Stimulated activated CD8-positive, alpha-beta memory T cell treated with anti-CD3 and anti-CD28 coated beads, Interleukin-2, amount 100 ng/mL, for 1 hour (primary cell): ENCODE measurements around the gene ARHGEF38.
A peak's percentile ranks its signal among the peaks of the same experiment; 100 is the strongest.
"Not testable (repeated sequence)": the region's sequence is repeated elsewhere in the genome, so short reads cannot be mapped to it uniquely, and the experiment has no call there.

Source experiments
- DNase-seq, 2 donors: peaks; one replicate each; pipeline ENCODE4 v3.0.0-alpha.2; 2020; ENCODE audit warnings: low read depth in 2 of 2

The ARHGEF38 gene

DNA sequence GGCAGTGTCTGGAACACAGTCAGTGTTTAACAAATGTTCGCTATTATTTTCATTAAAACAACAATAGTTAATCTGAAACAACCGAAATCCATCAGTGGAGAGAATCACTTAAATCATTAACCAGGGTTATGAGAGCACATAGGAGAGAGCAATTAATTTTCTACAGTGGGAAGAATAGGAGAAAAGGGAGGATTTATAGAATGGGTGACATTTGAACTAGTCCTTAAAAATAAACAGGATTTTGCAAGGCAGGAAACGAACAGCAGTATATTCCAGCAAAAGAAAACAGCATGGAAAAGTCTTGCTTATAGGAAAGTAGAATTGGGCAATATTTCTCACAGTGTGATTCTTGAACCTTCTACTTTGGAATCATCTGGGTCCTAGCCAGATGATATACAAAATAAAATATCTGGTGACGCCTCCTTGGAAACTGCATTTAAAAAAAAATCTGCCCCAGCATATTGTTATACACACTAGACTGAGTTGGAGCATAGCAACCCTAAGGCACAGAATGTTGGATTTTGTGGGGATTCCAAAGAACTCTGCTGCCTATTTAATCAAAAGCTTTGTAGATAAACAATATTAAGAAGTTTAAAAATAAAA is 100.0 kb downstream of the ARHGEF38 start:
- no peak for DNase-seq

DNA sequence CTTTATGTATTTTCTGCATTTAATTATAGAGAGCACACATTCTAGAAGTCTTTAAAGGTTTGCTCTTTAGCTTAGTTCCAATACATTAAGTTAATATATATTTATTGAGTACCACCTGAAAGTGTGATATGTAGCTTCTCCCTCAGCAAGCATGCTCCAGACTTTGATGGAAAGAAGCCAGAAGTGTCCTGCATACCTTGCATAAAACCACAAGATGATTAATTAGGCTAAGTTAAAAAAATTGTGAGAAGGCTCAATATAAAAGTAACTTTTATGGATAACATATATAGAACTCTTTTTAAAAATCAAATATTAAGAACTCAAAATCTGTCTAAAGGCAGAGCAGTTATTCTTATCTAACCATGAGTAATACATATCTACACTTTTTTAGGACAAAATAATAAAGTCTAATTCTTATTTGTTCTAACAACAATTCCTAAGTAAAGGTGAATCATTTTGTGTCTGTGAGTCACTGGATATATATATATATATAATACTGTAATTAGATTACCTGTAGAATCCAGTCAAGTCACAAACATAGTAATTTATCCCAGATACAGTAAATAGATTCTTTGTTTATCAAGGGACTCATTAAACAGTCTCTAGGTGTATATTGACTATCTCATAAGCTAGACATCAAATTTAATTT is 104.8 kb downstream of the ARHGEF38 start:
- no peak for DNase-seq

DNA sequence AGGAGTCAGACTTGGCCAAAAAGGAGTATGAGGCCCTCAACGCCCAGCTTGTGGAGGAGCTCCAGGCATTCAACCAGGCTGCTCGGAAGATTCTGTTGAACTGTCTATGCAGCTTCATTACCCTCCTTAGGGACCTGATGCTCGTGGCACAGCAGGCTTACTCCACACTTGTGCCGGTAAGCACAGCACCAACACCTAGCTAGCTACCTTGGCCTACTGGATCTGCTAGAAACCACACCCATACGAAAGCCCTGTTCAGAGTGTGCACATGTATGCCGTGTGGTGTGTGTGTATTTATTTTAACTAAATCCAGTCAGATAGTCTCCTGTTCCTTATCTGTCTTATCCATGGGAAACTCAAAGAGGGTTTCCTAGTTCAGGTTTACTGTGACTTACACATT is 106.8 kb downstream of the ARHGEF38 start:
- no peak for DNase-seq

DNA sequence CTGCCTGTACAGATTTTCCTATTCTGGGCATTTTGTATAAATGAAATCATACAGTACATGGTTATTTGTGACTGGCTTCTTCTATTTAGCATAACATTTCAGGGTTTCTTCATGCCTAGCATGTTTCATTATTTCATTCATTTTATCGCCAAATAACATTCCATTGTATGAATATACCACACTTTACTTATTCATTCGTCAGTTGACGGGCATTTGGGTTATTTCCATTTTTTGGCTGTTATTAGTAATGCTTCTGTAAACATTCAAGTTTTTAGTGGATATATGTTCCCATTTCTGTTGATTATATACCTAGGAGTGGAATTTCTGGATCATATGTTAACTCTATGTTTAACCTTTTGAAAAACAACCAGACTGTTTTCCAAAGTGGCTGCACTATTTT is 108.6 kb downstream of the ARHGEF38 start:
- no peak for DNase-seq

DNA sequence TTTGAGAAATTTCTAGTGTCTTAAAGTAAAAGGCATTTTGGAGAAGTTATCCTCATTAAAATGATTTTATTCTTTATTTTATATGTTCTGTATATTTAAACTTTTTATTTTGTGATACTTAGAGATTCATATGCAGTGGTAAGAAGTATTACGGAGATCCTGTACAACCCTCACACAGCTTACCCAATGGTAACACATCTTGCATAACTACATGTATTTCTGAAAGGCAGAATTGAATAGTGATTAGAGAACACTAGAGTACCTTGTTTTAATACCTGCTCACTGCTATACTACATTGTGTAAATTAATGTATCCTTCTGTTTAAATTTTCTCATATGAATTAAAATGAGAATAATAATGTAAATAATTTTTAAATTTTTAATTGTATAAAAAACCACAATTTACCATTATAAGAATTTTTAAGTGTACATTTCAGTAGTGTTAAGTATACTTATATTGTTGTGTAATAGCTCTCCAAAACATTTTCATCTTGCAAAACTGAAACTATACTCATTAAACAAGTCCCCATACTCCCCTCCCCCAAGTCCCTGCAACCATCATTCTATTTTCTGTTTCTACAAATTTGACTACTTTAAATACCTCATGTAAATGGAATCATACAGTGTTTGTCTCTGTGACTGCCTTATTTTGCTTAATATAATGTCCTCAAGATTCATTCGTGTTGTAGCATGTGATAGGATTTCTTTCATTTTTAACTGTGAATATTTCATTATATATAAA is 110.7 kb downstream of the ARHGEF38 start:
- no peak for DNase-seq

DNA sequence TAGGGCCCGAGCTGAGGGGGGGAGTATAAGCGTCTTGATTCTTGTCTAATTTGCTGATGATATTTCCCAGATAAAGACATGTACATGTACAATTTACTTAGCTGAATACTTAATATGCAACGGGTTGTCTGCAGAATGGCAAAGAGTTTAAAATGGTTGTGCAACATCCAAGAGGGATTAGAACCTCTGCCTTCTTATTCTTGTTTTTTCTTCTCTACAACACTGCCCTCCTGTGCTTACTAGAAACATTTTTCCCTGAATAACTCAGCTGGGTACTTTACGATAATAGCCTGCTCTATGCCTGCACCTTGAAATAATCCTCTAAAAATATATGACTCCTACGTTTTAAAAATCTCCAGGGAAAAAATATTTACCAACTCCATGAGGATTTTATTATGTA is 114.3 kb downstream of the ARHGEF38 start:
- DNase-seq: no peak

DNA sequence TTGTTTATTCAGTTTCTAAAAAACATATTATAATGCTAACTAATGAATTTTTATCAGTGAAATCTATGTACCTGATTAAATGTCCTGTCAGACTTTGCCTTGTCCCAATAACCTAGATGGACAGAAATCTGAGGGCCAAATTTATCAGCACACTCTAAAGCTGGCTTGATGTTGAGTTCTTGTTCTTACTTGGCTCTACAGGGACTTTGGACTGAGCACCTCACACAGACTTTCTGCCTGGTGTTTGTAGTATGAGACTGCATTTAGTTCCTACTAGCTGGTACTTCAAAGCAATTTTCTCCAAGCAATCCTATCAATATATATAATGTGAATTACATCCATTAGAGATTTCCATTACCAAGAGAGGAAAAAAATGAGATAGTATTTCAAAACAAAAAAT is 118.3 kb downstream of the ARHGEF38 start:
- no peak for DNase-seq

DNA sequence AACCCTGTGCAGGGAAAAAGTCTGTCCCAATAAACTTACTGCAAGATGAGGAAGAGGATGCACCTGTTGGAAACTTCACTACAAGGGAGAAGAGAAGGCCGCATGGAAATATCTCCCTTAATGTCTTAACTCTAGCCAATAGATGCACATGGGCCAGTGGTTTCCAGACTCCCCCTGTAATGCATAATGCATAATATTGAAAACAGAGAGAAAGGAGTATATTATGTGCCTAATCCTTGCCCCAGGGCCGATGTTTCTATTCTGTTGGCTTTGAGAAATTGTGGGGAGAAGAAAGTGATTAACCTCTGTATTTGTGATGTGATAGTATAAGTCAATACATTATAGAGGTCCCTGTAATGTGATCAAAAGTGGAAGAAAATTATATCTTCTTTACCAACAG is 118.9 kb downstream of the ARHGEF38 start:
- no peak for DNase-seq

DNA sequence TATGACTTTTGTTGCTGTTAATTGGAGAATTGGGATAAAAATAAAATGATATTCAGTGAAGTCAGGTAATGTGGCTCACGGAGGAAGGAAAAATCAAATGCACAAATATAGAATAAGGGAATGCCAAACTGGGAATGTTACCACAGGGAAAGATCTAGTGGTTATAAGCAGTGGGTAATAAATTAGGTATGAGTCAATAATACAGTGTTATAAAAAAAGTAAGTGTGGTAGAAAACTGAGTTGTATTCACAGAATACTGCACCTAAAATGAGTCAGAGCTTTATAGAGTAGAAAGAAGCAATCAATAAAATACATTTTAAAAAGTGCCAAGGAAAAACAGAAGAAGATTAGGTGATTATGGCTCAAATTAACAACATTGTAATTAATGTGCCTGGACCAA is 121.6 kb downstream of the ARHGEF38 start:
- DNase-seq: no peak

DNA sequence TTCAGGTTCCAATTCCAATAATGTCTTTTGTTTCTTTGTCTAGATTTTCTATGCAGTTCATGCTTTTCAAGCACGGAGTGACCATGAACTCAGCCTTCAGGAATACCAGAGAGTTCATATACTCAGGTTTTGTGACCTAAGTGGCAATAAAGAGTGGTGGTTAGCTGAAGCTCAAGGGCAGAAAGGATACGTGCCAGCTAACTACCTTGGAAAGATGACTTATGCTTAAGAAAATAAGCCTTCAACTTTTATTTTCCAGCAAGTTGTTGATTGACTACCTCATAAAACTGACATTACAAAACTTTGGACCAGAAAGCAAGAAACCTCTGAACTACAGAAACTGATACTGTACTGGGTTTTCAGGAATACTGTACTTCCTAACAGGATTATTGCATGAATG is 125.3 kb downstream of the ARHGEF38 start:
- DNase-seq: no peak

DNA sequence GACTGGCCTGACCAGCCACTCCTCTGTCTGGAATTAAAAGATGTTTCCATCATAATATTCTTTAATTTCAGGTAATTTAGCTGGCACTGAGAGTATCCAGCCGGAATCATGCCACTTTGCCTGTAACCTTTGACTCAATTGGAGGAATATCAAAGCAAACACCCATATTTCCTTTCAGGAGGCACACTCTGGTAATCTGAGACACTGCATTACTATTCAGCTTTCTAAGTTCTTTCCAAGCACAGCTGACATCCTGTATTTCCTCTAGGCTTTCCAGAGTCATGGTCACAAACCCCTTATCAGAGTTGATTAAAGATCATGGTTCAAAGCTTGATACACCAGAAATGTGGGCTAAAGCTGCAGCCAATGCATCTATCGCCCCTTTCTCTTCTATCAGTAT is 126.8 kb downstream of the ARHGEF38 start:
- no peak for DNase-seq

DNA sequence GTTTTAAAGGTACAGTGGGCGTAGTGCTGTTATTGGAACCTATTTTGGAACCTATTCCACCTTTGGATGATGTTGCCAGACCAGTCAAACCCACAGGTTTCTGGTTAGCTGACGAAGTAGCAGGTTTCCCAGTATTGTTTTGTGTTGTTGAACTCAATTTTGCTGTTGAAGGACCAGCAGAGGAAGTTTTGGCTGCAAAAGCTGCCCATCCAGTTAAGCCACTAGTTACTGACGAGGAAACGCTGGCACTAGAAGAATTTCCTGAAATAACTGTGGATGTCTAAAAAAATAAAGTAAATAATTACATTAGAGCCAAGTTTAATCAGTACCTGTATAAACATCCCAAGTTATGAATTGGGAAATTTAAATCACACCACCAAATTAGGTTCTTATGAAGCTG is 130.6 kb downstream of the ARHGEF38 start:
- no peak for DNase-seq

DNA sequence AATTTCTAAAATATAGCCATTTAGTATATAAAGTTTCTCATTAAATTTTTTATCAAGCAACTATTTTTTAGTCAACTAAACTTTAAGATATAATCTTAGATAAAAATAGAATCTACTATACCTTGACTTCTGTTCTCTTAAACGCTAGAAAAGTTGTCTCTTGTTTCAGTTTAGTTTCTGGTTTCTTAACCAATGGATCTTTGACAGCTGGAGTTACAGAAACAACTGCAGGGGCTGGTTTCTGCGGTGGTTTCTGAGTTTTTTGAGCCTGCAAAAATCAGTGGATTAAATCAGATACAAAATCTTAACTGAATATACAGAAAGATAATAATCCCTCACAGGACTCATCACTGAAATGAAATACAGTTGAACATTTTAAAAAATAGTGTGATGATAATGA is 134.2 kb downstream of the ARHGEF38 start:
- no peak for DNase-seq

DNA sequence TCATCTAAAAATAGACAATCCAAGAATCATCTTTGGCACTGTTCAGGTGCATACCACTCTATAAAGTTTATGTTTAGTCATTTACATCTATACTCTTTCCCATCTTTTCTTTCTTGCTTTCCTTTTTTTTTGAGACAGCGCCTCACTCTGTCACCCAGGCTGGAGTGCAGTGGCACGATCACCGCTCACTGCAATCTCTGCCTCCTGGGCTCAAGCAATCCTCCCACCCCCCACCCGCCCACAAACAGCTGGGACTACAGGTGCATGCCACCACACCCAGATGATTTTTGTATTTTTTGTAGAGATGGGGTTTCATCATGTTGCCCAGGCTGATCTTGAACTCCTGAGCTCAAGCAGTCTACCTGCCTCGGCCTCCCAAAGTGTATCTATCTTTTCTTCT is 142.4 kb downstream of the ARHGEF38 start:
- not testable (repeated sequence) for DNase-seq

DNA sequence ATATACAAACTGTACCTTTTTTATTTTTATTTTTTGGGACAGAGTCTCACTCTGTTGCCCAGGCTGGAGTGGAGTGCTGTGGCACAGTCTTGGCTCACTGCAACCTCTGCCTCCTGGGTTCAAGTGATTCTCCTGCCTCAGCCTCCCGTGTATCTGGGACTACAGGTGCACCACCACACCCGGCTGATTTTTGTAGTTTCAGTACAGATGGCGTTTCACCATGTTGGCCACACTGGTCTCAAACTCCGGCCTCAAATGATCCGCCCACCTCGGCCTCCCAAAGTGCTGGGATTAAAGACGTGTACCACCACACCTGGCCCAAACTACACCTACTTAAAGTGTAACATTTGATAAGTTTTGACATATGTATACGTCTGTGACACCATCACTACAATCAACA is 143.4 kb downstream of the ARHGEF38 start:
- DNase-seq: not testable (repeated sequence)

DNA sequence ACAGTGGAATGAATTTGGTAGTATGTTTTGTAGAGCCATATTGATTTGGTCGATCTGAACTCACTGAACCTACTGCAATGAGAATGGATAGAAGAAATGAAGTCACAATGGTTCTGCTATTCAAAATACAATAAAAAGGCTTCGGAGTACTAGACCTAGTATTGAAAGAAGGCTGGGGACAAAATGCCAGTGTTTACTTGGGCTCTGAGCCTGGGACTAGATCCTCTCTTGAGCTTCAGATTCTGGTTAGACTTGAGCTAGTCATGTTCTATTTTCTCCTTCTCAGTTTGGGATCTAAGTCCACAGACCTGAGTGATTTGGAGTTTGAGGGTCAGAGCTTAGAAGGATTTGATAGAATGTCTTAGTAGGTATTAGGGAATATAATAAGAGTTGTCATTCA is 146.2 kb downstream of the ARHGEF38 start:
- DNase-seq: no peak

DNA sequence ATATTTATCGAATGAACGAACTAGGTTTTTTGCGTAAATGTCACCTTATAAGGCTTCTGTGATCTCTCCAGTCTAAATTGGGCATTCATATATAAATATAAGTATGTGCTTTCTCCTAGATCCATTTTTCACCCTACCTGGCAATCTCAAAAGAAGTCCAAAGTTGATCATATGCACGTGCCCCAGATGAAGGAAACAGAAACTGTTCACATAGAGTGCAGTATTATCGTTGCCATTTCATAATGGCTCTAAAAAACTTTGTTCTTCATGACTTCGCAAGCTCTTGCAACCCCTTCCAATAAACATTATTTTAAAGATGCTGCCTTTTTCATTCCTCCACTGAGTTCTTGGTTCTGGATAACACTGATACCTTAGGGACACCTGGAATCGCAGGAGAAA is 155.4 kb downstream of the ARHGEF38 start:
- DNase-seq: no peak

DNA sequence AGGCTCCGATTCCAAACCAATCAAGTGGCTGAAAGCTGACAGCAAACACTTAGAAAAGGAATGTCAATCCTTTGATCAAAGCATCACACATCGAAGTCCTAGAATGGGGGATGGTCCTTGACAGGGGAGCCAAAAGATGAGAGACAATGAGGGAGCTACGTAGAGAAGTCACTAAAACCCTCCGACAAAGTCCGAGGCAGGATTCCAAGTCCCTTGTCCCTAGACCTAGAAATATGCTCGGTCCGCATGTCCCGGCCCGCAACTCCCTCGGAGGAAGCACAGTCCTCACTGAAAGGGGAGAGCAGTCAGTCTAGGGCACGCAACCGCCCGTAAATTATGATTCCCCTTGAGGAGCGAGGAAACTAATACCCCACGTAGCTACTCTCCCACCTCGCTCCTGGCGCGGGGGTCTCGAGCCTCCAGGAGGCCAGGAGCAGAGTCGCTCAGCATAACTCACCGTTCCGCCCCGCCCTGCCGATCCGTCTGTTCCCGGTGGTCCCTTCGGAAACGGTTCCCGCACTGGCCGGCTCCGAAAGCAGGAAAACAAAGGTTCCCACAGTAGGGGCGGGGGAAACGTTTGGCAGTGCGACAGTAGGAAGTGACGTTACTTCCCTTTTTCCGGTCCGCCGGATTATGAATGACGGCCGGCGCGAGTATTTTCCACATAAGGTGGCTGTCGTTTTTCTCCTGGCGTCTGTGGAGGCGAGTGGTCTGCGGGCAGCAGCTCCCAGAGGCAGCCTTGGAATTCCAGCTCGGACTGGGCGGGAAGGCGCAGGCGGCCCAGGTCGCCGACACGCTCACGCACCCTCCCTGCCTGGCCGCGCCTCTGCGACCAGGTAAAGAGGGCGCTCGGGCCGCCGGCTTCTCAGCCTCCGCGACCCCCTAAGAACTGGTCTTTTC is 156.0 kb downstream of the ARHGEF38 start, which contains the start of the genes GSTCD and INTS12:
Gene GSTCD (plus strand): TSS at position 604 of the 900 bp plus-strand sequence. CDS start 8,830 bp downstream, outside the sequence.
Gene INTS12 (minus strand): TSS at position 509 of the 900 bp plus-strand sequence. CDS start 8,684 bp downstream, outside the sequence.
- peak; percentile 70 to 79 for DNase-seq

DNA sequence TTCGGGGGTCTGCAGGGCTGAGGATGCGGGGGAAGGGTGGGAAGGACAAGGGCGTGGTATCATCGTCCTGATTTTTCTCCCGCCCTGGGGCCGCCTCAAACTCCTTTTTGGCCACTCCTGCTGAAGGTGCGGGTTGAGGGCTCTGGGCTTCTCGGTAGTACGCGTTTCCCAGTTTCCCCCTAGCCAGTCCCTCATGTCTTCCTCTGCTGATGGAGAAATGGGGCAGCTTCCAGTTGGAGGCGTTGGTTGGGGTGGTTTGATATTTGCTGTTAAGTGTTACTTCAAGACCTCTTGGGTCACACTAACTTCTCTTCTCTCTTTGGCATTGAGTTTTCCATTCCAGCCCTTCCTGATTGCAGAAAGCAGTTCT is 156.6 kb downstream of the ARHGEF38 start:
- peak in 1 of 2 donors; percentile 0 for DNase-seq

DNA sequence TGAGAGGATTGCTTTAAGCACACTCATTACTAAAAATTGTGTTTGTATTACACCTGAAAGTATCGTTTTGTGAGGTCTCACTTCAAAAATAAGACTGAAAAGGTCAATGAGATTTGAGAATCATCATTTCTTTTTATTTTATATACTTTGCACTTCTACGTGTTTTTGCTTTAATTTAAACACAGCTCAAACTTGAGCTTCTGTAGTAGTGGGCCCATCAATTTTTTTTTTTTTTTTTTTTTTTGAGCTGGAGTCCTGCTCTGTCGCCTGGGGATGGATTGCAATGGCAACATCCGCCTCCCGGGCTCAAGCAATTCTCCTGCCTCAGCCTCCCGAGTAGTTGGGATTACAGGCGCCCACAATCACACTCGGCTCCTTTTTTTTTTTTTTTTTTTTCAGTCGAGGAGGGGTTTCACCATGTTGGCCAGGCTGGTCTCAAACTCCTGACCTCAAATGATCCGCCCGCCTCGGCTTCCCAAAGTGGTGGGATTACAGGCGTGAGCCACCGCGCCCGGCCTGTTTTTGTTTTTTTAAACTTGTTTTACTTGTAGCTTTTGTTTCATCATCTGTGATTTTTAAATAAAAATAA is 157.7 kb downstream of the ARHGEF38 start:
- no peak for DNase-seq

DNA sequence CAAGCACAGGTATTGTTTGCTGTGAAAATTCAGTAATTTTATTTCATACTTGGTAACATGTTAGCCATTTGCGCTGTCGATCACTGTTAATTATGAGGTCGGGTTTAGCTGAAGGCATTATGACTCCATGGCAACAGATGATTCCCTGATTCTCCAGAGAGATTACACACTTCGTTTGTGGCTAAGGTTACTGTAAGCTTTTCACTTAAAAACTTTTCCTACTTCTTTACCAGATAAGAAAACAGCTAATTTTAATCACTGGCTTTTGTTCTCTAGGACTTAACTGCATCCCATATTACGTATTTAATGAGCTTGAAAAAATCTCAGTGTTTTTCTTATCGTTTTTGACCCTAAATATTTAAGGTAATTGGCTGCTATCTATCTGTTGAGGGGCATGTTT is 158.3 kb downstream of the ARHGEF38 start:
- DNase-seq: no peak

DNA sequence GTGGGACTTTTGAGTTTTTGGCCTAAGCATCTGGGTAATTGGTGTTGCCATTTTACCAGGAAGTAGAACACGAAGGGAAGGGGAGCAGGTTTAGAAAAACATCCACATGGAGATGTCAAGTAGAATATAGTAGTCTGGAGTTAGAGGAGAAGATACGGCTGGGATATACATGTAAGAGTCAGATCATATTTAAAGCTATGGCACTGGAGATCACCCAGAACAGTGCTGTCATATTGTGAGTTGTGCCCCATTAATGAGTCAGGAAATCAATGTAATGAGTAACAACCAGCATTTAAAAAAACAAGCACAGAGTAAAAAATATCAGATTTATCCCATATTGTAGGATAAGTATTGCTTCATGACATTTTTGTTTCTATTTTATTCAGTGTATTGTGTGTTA is 160.3 kb downstream of the ARHGEF38 start:
- no peak for DNase-seq
